SIG-M5 treated with dmso at 0.1 percent for 504 hours (cell line): ENCODE results near the gene SAG.
A peak's percentile ranks its signal among the peaks of the same experiment; 100 is the strongest.
"Not testable (repeated sequence)": the region's sequence is repeated elsewhere in the genome, so short reads cannot be mapped to it uniquely, and the experiment has no call there.

ENCODE experiments used
- DNase-seq: peaks from one replicate; lab custom pipeline; 2025; ENCODE audit not compliant: unreplicated experiment; lab: John Stamatoyannopoulos, UW

The SAG gene

DNA sequence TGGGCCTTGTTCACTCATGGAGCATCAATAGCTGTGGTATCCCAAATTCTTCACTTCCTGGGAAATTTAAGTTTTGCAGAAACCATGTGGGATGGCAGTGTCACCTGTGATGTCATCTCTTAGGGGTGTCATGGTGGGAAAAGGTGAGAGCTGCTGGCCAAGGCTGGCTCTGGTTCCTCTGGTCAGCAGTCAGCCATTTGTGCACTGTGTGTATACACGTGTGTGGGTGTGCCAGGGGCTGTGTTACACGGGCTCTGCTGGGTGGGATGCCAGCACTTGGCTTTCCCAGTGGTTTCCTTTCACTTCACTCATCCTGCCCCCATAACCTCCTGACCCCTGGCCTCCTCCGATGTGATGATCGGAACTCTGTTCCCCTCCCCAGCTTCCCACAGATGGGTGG is 21.3 kb downstream of the SAG start:
- DNase-seq: no peak

DNA sequence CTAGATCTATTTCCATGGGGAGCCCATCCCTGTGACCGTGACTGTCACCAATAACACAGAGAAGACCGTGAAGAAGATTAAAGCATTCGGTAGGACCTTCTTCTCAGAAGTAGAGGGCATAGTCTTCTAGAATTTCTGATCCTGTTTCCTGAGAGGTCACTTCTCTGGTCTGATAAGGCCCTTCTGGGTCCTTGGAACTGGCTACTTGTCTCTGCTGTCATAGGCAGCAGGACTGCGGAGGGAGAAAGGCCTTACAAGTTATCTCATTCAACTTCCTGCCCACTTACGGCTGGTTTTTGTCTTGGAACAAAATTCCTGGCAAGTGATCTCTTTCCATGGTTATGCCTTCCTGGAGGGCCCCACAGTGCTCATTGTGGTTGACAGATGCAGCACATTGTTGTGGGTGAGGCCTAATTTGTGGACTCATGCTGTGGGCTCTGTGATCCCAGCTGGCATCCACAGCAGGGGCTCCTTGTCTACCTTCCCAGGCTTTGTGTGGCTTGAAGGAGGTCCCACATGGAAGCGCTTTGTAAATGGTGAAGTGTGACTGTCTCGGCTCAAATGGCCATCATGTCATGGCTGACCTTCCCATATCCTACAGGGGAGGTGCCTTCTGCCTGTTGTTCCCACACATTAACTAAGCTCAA is 22.0 kb downstream of the SAG start:
- DNase-seq: no peak

DNA sequence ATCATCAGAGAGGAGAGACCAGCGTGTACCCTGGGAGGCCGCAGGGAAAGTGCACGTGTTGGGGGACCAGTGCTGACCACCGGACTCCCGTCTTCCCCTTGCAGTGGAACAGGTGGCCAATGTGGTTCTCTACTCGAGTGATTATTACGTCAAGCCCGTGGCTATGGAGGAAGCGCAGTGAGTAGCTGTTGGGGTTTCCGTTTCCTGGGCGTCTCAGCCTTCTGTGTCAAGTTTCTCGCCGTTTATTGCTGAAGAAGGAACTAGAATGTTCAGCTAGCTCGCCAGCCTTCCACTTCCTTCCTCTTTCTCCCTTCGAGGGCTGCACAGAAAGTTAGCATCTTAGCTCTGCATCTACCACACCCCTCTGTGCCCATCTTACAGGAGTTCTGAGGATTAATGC is 23.9 kb downstream of the SAG start:
- peak; percentile 99 for DNase-seq

DNA sequence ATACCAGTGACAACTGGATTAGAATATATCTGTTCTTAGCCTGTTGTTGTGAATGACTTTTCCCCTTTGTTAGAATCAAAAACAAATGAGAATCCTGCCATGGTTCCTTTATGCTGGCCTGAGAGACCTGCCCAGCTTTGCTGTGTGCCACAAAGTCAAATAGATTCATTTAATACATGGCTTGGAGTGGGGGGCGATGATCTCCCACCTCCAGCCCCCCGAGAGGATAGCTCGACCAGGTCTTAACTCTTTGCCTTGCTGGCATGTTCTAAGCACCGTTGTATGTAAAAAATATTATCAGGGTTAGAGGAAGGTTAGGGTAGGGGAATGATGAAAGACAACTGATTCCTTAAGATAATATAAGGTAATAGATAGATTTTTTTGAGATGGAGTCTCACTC is 24.5 kb downstream of the SAG start:
- DNase-seq: no peak

- DNase-seq: no peak
These were observed 27.3 kb downstream of the SAG start for GRCh38 chr2:233334915-233335314.

DNA sequence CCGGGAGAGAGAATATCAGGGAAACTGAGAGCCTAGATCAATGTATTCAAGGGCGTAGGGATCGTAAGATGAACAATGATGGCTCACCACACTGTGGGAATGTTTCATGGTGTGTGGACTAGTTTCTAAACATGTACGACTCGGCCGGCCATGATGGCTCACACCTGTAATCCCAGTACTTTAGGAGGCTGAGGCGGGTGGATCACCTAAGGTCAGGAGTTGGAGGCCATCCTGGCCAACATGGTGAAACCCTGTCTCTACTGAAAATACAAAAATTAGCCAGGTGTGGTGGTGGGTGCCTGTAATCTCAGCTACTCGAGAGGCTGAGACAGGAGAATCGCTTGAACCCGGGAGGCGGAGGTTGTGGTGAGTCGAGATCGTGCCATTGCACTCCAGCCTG is 28.5 kb downstream of the SAG start:
- not testable (repeated sequence) for DNase-seq

DNA sequence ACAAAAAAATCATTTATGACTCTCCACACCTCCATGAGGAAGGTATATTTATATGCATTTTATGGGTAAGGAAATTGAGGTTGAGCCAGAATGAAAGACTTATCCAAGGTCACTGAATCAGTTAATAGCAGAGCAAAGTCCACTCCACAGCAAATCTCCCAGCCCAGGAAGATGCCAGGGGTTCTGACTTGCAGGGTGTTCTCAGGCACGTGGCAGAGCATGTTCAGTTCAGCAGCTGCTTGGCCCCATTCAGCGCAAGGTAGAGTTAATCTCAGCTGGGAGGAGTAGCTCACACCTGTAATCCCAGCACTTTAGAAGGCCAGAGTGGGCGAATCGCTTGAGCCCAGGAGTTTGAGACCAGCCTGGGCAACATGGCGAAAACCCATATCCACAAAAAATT is 28.9 kb downstream of the SAG start:
- DNase-seq: no peak

GRCh38 chr2:233338046-233338445 is 30.4 kb downstream of the SAG start:
- DNase-seq: no peak

DNA sequence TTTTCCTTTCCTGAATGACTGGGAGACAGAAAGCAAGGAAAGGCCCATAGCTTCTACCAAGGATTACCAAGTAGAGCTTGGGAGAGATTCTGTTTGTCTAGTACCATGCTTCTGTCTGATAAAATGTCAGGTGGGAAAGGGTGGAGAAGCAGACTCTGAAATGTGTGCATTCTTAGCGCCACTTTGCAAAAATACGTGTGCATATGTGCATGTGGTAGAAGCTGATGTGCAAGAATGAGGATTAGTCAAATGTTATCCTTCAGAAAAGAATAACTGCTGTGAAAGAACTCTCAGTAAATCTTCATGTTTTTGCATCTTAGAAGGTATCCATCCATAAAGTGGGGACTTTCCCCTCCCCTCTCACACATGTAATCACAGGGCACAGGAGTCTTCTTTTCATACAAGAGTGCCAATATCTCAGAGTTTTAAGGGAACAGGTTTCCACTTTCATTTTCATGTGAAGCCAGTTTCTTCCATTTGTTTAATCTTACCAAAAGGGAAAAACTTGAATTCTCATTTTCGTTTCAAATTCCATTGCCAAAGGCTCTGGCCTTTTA is 31.3 kb downstream of the SAG start:
- DNase-seq: no peak

DNA sequence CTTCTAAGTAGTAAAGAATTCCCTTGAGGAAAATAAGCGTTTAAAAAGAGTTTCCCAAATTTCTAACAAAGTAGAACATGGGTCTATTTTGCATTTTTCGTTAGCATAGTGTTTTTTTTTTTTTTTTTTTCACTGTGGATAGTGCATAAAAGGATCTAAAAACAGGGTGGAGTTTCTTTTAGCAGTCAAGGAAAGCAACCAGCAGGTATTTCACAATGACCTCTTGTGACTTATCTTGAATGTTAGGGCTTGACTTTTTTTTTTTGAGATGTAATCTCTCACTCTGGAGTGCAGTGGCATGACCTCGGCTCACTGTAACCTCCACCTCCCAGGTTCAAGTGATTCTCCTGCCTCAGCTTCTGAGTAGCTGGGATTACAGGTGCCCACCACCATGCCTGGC is 31.8 kb downstream of the SAG start:
- peak; percentile 48 for DNase-seq

DNA sequence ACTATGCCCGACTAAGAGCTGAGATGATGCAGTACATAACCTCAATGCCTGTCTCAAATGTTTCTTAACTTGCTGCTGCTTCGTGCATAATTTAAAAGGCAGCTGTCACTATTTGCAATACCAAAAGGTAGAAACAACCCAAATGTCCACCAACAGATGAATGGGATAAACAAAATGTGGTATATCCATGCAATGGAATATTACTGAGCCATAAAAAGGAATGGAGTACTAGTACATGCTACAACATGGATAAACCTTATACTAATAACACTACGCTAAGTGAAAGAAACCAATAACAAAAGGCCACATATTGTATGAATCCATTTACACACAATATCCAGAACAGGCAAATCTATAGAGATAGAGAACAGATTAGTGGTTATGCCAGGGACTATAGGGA is 33.7 kb downstream of the SAG start:
- no peak for DNase-seq

DNA sequence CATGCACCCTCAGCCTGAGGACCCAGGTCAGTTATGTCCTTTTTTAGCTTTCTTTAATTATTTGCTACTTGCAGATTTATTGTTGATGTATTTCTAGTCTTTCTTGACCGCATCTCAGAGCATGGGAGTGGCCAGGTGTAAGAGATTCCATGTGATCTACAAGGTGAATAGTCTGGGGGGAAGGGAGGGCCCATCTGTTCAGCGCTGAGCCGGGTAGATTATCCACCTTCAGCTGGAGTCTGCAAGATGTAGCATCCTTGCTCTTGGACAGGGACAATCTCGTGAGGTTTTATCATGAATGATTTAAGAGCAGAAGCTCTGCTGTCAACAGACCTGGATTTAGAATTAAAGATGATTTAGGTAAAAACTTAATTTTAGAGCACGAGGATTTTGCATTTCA is 34.7 kb downstream of the SAG start:
- no peak for DNase-seq

- DNase-seq: no peak
These were observed 35.6 kb downstream of the SAG start for GRCh38 chr2:233343171-233343705.

- no peak for DNase-seq
These were observed 38.8 kb downstream of the SAG start for GRCh38 chr2:233346376-233346775.

GRCh38 chr2:233346930-233347329 is 39.3 kb downstream of the SAG start:
- no peak for DNase-seq

- DNase-seq: peak; percentile 53
These were observed 41.7 kb downstream of the SAG start for GRCh38 chr2:233349005-233349998.

DNA sequence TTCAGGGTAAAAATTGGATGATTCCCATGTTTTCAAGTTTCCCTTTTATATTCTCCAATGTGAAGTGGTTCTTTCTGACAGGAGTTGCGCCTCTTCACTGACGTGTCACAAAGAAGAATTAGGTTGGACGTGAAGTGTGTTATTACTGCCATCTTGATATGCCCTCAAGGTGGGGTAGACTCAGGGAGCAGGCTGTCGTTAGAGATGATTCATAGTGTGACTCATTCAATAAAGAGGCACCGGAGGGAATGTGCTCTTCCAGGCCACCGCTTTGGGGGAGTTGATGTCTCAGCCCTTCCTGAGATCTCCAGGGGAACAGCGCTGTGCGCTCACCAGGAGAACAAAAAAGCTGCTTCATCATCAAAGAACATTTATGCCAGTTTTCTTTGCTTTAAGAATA is 43.1 kb downstream of the SAG start:
- DNase-seq: peak; percentile 88

DNA sequence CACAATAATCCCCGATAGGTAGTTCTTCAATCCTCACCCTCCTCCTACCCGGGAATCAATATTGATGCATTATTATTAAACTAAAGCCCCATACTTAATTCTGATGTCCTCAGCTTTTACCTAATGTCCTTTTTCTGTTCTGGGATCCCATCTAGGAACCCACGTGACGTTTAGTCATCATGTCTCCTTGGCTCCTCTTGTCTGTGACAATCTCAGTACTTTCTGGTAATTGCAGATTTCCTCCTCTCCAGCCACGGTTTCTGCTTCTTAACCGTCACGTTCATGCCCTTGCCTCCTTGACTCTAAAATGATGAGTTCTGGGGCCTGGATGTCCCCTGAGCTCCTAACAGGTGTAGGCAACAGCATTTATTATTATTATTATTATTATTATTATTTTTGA is 43.8 kb downstream of the SAG start:
- peak; percentile 75 for DNase-seq

DNA sequence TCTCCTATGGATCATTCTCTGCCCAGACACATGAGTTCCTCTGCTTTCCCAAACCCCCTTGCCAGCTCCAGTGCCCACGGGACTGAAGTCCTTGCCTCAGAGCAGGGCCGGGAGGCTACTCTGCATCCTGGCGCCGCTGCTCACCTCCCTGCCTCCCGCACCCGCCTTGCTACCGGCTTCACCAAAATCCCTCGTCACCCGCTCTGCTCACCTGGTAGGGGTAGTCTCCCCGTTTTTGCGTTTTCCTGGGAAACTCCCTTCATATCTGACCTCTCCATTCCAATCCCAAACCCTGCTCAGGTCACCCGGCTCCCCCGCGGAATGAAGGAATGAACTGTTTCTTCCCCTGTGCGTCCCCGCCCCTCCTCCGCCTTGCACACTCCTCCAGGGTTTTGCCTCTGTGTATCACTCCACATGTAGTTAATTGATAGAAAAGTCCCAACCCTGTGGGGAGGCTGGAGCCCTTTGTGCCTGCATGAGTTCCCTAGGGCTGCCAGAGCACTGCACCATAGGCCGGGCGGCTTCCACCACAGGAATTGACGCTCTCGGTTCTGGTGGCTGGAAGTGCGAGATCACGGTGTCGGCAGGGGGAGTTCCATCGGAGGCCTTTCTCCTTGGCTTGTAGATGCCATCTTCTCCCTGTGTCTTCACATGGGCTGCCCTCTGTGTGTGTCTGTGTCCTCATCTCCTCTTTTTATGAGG is 44.7 kb downstream of the SAG start:
- no peak for DNase-seq

DNA sequence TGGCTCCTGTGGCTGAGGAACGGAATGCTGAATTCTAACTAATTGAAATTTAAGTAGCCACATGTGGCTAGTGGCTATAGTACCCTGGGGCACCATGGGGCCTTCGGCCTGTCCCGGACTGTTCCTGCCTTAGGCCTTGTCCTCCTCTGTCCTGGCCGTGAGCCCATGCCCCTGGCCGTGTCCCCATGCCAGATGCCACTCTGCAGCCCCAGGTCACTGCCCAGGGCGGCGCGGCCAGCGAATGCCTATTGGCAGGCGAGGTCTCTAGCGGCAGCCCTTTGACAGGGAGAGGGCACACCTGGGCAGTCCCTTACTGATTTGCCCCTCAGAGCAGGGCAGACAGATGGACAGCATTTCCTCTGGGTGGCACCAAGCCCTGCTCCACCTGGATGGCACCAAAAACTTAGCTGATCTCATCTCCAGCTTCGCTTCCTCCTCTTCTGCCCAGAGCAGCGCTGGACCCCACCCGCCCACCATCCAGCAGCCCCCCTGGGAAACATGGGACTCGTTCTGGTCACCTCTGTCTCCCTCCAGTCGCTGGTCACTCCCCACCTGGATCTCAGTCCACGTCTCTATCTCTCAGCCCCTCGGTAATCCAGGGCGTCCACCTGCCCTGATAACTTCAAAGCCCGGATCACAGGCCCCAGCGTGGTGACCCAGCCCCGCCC is 45.6 kb downstream of the SAG start:
- DNase-seq: no peak
